Measurements from ENCODE around the gene SLC4A5. TPM values are rescaled to one million over a fixed set of nuclear protein-coding genes. Genes with fewer than 3 reads are reported as not detected.

Gene SLC4A5
- total and polyA plus RNA-seq, 4 donors = 1.2 to 22.3 (median 3.2) TPM

DNA sequence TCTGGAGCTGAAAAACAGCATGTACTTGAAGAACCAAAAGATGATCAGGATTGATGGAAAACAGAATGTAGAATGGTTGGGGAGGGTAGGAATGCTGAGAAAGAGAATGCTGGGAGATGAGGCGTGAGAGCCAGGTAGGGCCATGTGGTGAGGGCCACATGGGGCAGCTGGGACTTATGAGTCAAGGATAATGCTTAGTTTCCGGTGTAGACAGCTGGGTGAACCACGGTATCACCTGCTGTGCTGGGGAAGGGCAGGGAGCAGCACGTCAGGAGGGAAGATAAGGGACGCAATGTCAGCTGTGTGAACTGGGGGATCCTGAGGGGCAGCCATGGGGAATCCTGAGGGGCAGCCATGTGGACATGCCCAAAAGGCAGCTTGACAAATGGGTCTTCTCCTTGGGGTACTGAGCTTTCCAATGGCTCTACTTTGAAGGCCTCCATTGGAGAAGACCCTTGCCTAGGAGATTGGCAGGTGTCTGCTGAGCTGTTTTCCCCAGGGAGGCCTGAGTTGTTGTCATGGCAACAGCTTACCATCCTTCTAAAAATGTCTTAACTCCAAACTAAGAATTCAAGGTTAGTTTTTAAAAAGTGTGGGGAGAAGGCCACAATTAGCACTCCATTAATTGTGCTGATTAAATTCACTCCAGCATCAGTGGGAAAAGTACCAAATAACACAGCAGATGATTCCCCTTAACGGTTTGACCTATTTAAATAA lies 93.7 kb downstream of the SLC4A5 start:
- no peaks in the 10 kb centered on the region for H3K27me3 ChIP-seq (ENCODE audit: control insufficient read depth, insufficient read depth, low read length)
- 87% methylated on average over 5 of the region's 6 CpGs for WGBS (ENCODE audit: insufficient coverage)
- peak in 1 of 6 donors; percentile 28 for DNase-seq (ENCODE audit: low read depth in 4 of 6, low spot score in 6 of 6)
- H3K9me3 ChIP-seq (ENCODE audit: control insufficient read depth, insufficient read depth, low read length) = no peaks in the 10 kb centered on the region
- H3K4me1 ChIP-seq (ENCODE audit: control insufficient read depth, insufficient read depth, low read length) = no peaks in the 10 kb centered on the region
- H3K4me3 ChIP-seq (ENCODE audit: low read depth, low read length) = no peak overlapping the region
- no peak overlapping the region for H3K27ac ChIP-seq (ENCODE audit: low read depth, low read length)
- H3K36me3 ChIP-seq (ENCODE audit: control insufficient read depth, insufficient read depth, low read length) = peaks cover 5% of the 10 kb centered on the region

DNA sequence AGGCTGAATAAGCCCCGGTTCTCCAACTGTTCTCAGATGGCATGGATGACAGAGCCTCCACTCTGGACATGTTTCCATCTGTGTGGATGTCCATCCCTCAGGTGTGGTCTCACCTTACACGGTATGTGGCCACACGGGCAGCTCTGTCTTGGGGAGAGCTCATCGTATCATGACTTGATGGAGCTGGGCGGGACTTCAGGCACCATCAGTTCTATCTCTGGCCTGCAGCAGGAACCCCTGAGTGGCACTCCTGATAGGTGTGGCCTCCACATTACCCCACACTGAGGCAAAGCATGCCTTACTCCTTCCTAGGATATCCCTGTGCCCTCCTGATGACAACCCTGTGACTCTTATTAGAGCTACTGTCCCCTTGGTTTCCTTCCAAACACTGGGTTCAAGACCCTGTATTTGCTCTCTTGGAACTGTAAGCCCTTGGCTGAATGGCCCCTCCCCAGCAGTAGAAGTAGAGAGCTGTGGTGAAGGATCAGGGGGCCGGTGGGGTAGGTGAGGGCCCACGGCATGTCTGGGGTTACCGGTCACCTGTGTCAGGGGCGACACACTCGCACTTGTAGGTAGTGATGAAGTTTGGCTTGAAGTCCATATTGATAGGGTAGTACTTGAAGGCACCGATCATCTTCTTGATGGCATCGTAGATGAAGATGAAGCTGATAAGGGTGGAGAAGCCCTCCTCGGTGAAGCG lies 96.6 kb downstream of the SLC4A5 start:
- WGBS (ENCODE audit: insufficient coverage) = 98% methylated on average over 14 of the region's 14 CpGs
- H3K27ac ChIP-seq (ENCODE audit: low read depth, low read length) = no peak overlapping the region
- peaks cover 2% of the 10 kb centered on the region for H3K36me3 ChIP-seq (ENCODE audit: control insufficient read depth, insufficient read depth, low read length)
- no peak overlapping the region for H3K4me3 ChIP-seq (ENCODE audit: low read depth, low read length)
- no peak for DNase-seq (ENCODE audit: low read depth in 4 of 6, low spot score in 6 of 6)
- no peaks in the 10 kb centered on the region for H3K27me3 ChIP-seq (ENCODE audit: control insufficient read depth, insufficient read depth, low read length)
- no peaks in the 10 kb centered on the region for H3K9me3 ChIP-seq (ENCODE audit: control insufficient read depth, insufficient read depth, low read length)
- H3K4me1 ChIP-seq (ENCODE audit: control insufficient read depth, insufficient read depth, low read length) = no peaks in the 10 kb centered on the region

DNA sequence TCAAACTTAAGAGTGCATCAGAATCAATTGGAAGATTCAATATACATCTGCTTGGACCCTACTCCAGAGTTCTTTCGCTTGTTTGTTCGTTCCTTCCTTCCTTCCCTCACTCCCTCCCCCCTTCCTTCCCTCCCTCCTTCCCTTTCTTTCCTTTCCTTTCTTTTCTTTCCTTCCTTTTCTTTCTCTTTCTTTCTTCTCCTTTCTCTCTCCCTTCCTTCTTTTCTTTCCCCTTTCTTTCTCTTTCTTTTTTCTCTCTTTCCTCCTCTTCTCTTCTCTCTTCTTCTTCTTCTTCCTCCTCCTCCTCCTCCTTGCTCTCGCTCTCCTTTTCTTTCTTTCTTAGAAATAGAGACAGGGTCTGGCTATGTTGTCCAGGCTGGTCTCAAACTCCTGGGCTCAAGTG lies 98.9 kb downstream of the SLC4A5 start:
- H3K27ac ChIP-seq (ENCODE audit: low read depth, low read length) = no peak overlapping the region
- no peaks in the 10 kb centered on the region for H3K27me3 ChIP-seq (ENCODE audit: control insufficient read depth, insufficient read depth, low read length)
- DNase-seq (ENCODE audit: low read depth in 4 of 6, low spot score in 6 of 6) = no peak
- H3K4me3 ChIP-seq (ENCODE audit: low read depth, low read length) = no peak overlapping the region
- H3K9me3 ChIP-seq (ENCODE audit: control insufficient read depth, insufficient read depth, low read length) = no peaks in the 10 kb centered on the region
- 86% methylated on average over 3 of the region's 3 CpGs for WGBS (ENCODE audit: insufficient coverage)
- no peaks in the 10 kb centered on the region for H3K4me1 ChIP-seq (ENCODE audit: control insufficient read depth, insufficient read depth, low read length)
- peaks cover 2% of the 10 kb centered on the region for H3K36me3 ChIP-seq (ENCODE audit: control insufficient read depth, insufficient read depth, low read length)

DNA sequence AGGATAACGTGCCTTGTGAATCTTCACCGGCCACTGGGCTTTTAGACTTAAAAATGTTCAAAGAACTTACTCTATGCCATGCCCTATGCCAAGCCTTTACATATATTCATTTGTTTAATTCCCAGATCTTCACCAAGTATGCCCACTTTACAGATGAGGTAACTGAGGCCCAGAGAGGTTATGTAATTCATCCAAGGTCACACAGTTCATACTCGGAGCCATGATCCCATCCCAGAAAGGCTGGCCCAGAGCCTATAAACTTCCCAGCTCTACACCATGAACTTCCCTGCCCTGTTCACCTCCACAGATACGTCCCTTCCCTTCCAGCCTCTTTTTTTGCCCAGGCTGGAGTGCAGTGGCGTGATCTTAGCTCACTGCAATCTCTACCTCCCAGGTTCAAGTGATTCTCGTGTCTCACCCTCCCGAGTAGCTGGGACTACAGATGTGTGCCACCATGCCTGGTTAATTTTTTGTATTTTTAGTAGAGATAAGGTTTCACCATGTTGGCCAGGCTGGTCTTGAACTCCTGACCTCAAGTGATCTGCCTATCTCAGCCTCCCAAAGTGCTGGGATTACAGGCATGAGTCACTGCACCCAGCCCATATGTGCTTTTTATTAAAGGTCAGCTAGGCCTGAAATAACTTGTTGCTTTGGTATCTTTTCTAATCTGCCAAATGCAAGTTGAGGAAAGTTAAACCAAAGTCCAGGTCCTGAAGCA lies 100.7 kb downstream of the SLC4A5 start:
- WGBS (ENCODE audit: insufficient coverage) = 91% methylated on average over 6 of the region's 7 CpGs
- Histone ChIP-seq H3K9me3 (ENCODE audit: control insufficient read depth, insufficient read depth, low read length) (no peaks in the 10 kb centered on the region), H3K4me1 (ENCODE audit: control insufficient read depth, insufficient read depth, low read length) (no peaks in the 10 kb centered on the region), H3K27ac (ENCODE audit: low read depth, low read length) (no peak overlapping the region), H3K36me3 (ENCODE audit: control insufficient read depth, insufficient read depth, low read length) (peaks cover 2% of the 10 kb centered on the region), H3K4me3 (ENCODE audit: low read depth, low read length) (no peak overlapping the region), H3K27me3 (ENCODE audit: control insufficient read depth, insufficient read depth, low read length) (no peaks in the 10 kb centered on the region)
- DNase-seq (ENCODE audit: low read depth in 4 of 6, low spot score in 6 of 6) = no peak

DNA sequence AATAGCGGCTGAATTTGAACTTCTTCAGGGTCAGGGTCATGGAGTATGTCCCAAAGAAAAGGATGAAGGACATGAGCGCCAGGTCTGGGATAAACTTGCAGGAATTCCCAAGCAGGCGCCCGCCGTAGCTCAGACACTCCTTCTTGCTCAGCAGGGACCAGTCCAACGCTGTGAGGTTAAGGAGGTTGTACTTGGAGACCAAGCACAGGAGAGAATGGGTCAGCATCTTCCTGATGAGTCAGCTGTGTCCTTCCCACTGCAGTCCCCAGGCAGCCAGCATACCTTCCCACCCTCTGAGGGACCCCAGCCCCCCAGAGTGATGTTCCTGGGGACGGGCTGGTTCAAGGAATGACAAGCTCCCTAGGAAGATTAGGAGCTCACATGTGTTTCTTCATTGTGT lies 103.9 kb downstream of the SLC4A5 start:
- H3K27ac ChIP-seq (ENCODE audit: low read depth, low read length) = no peak overlapping the region
- no peaks in the 10 kb centered on the region for H3K36me3 ChIP-seq (ENCODE audit: control insufficient read depth, insufficient read depth, low read length)
- 81% methylated on average over 6 of the region's 7 CpGs for WGBS (ENCODE audit: insufficient coverage)
- no peaks in the 10 kb centered on the region for H3K27me3 ChIP-seq (ENCODE audit: control insufficient read depth, insufficient read depth, low read length)
- H3K4me3 ChIP-seq (ENCODE audit: low read depth, low read length) = no peak overlapping the region
- H3K4me1 ChIP-seq (ENCODE audit: control insufficient read depth, insufficient read depth, low read length) = no peaks in the 10 kb centered on the region
- no peaks in the 10 kb centered on the region for H3K9me3 ChIP-seq (ENCODE audit: control insufficient read depth, insufficient read depth, low read length)
- no peak for DNase-seq (ENCODE audit: low read depth in 4 of 6, low spot score in 6 of 6)

DNA sequence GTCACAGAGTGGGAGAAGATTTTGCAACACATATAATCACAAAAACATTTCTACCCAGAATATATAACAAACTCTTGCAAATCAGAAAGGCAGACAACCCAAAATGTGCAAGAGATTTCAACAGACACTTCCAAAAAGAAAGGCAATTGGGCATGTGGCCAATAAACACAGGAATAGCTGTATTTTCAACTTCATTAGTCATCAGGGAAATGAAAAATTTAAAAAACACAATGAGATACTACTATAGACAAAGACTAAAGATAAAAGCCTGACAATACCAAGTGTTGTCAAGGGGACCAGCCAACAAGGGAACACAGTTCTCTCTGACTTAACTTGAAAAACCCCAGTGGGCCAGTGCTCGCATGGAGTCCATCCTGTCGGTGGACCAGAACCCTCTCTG lies 104.3 kb downstream of the SLC4A5 start:
- H3K27ac ChIP-seq (ENCODE audit: low read depth, low read length) = no peak overlapping the region
- H3K4me3 ChIP-seq (ENCODE audit: low read depth, low read length) = no peak overlapping the region
- no peak for DNase-seq (ENCODE audit: low read depth in 4 of 6, low spot score in 6 of 6)
- H3K4me1 ChIP-seq (ENCODE audit: control insufficient read depth, insufficient read depth, low read length) = no peaks in the 10 kb centered on the region
- no peaks in the 10 kb centered on the region for H3K9me3 ChIP-seq (ENCODE audit: control insufficient read depth, insufficient read depth, low read length)
- no peaks in the 10 kb centered on the region for H3K27me3 ChIP-seq (ENCODE audit: control insufficient read depth, insufficient read depth, low read length)
- no peaks in the 10 kb centered on the region for H3K36me3 ChIP-seq (ENCODE audit: control insufficient read depth, insufficient read depth, low read length)
- WGBS (ENCODE audit: insufficient coverage) = 83% methylated on average over 2 of the region's 2 CpGs

DNA sequence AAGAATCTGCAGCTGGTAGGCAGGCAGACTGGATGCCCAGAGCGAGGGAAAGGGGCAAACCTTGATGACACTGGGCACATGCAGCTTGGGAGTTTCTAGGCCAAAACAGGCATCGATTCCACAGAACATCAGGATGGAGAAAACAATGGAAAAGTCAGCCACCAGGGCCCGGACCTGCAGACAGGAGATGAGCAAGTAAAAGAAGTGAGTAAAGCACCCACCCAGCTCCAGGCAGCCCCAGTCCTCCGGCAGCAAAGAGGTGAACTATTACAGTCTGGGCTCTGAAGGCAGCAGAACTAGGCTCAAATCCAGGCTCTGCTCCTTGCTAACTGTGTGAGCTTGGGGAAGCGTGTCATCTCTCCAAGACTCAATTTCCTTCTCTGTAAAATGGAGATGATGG lies 108.2 kb downstream of the SLC4A5 start:
- 89% methylated on average over 5 of the region's 5 CpGs for WGBS (ENCODE audit: insufficient coverage)

DNA sequence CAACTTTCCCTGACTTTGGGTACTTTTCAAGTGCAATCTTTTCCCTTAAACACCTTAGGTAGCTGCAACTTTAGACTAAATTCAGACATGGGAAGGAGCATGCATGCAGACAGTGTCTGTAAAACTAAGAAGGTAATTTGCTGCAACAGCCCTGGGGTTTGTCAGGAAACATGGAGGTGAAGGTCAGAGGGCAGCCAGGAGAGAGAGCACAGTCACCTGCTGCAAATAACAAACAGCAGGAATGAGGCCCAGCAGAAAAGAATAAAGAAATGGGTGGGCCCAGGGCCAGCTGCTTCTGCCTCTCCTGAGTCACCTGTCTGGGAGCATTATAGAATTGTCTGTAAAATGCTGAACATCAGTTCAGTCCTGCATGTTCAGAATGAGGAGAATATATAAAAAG lies 109.6 kb downstream of the SLC4A5 start:
- H3K4me1 ChIP-seq (ENCODE audit: control insufficient read depth, insufficient read depth, low read length) = no peaks in the 10 kb centered on the region
- no peaks in the 10 kb centered on the region for H3K9me3 ChIP-seq (ENCODE audit: control insufficient read depth, insufficient read depth, low read length)
- DNase-seq (ENCODE audit: low read depth in 4 of 6, low spot score in 6 of 6) = no peak
- H3K27me3 ChIP-seq (ENCODE audit: control insufficient read depth, insufficient read depth, low read length) = no peaks in the 10 kb centered on the region
- H3K27ac ChIP-seq (ENCODE audit: low read depth, low read length) = no peak overlapping the region
- H3K36me3 ChIP-seq (ENCODE audit: control insufficient read depth, insufficient read depth, low read length) = peaks cover 13% of the 10 kb centered on the region
- no peak overlapping the region for H3K4me3 ChIP-seq (ENCODE audit: low read depth, low read length)

More for the DNA sequence above, 108.2 kb downstream of the SLC4A5 start:
- Histone ChIP-seq H3K27me3 (ENCODE audit: control insufficient read depth, insufficient read depth, low read length) (no peaks in the 10 kb centered on the region), H3K4me3 (ENCODE audit: low read depth, low read length) (no peak overlapping the region), H3K4me1 (ENCODE audit: control insufficient read depth, insufficient read depth, low read length) (no peaks in the 10 kb centered on the region), H3K36me3 (ENCODE audit: control insufficient read depth, insufficient read depth, low read length) (peaks cover 13% of the 10 kb centered on the region), H3K27ac (ENCODE audit: low read depth, low read length) (no peak overlapping the region), H3K9me3 (ENCODE audit: control insufficient read depth, insufficient read depth, low read length) (no peaks in the 10 kb centered on the region)
- no peak for DNase-seq (ENCODE audit: low read depth in 4 of 6, low spot score in 6 of 6)

DNA sequence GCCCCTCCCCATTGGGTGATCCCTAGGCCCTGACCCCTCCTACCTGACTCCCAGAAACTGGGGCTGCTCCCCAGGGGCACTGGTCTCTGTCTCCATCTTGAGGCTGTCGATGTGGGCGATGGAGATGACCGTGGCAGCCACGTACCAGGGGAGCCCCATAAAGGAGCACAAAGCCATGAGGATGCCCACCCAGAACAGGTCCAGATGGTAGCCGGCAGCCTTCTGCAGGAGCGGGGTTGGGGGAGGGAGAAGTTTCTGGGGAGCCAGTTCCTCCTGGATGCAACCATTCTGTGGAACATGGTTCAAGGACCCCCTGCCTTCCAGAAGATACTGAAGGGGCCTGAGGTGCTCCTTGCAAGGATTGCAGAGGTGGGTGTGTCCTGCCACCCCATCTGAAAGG lies 110.8 kb downstream of the SLC4A5 start:
- Histone ChIP-seq H3K4me3 (ENCODE audit: low read depth, low read length) (no peak overlapping the region), H3K36me3 (ENCODE audit: control insufficient read depth, insufficient read depth, low read length) (peaks cover 13% of the 10 kb centered on the region), H3K4me1 (ENCODE audit: control insufficient read depth, insufficient read depth, low read length) (no peaks in the 10 kb centered on the region), H3K27me3 (ENCODE audit: control insufficient read depth, insufficient read depth, low read length) (no peaks in the 10 kb centered on the region), H3K27ac (ENCODE audit: low read depth, low read length) (no peak overlapping the region), H3K9me3 (ENCODE audit: control insufficient read depth, insufficient read depth, low read length) (no peaks in the 10 kb centered on the region)
- 96% methylated on average over 6 of the region's 6 CpGs for WGBS (ENCODE audit: insufficient coverage)
- DNase-seq (ENCODE audit: low read depth in 4 of 6, low spot score in 6 of 6) = no peak
